ENCODE results near the gene DIS3L2.

Gene DIS3L2

GRCh38 chr2:232292395-232293154, 331.1 kb downstream of the DIS3L2 start:
- Histone ChIP-seq H3K9me3 (ENCODE audit: low read length) (no peaks in the 10 kb centered on the region), H3K4me2 (ENCODE audit: low read length) (no peak overlapping the region), H3K36me3 (ENCODE audit: insufficient read depth, low read length) (no peaks in the 10 kb centered on the region), H3F3A (ENCODE audit: insufficient read depth, low read length) (no peaks in the 10 kb centered on the region), H3K79me2 (ENCODE audit: insufficient read depth, low read length) (no peaks in the 10 kb centered on the region), H3K9ac (ENCODE audit: low read length) (no peak overlapping the region), H3K27me3 (ENCODE audit: insufficient read depth, low read length) (no peaks in the 10 kb centered on the region), H3K9me2 (ENCODE audit: low read depth, low read length) (no peaks in the 10 kb centered on the region), H3K4me3 (ENCODE audit: low read depth, low read length, poor library complexity, severe bottlenecking) (no peak overlapping the region), H4K20me1 (ENCODE audit: insufficient read depth, low read length) (no peaks in the 10 kb centered on the region), H2AFZ (ENCODE audit: low read length) (no peak overlapping the region), H3K27ac (ENCODE audit: low read depth, low read length, poor library complexity, severe bottlenecking) (no peak overlapping the region), H3K4me1 (ENCODE audit: insufficient read depth, low read length, severe bottlenecking) (peaks cover 2% of the 10 kb centered on the region)
- TF ChIP-seq CTCF (IDR thresholded peaks at IDR 0.05; ENCODE audit: low read length) = peak; percentile 92
- TF ChIP-seq EZH2 (IDR thresholded peaks at IDR 0.05; ENCODE audit: borderline replicate concordance, low read length) = no peak

DNA sequence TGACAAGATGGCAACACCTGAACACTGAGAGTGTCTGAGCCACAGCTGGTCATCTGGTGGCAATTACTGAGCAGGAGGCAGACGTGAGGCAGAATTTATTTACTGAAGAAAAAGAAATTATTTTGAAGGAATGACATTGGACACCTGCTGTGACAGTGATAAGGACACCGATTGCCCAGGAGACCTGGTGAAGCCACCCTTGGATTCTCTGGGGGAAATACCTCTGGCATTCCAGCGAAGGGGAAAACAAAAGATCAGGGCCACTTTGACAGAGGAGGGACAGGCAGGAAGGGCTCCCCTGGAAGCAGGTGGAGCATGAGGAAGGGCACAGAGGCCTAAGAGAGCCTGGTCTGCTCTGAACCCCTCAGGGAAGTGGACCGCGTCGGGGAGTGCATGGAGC, 331.7 kb downstream of the DIS3L2 start:
- no peaks in the 10 kb centered on the region for H3K9me3 ChIP-seq (ENCODE audit: low read length)
- H3K27me3 ChIP-seq (ENCODE audit: insufficient read depth, low read length) = no peaks in the 10 kb centered on the region
- no peak overlapping the region for H3K9ac ChIP-seq (ENCODE audit: low read length)
- no peaks in the 10 kb centered on the region for H3K9me2 ChIP-seq (ENCODE audit: low read depth, low read length)
- H3K4me3 ChIP-seq (ENCODE audit: low read depth, low read length, poor library complexity, severe bottlenecking) = no peak overlapping the region
- no peaks in the 10 kb centered on the region for H3K79me2 ChIP-seq (ENCODE audit: insufficient read depth, low read length)
- no peaks in the 10 kb centered on the region for H3K36me3 ChIP-seq (ENCODE audit: insufficient read depth, low read length)
- H3F3A ChIP-seq (ENCODE audit: insufficient read depth, low read length) = no peaks in the 10 kb centered on the region
- no peak overlapping the region for H2AFZ ChIP-seq (ENCODE audit: low read length)
- H3K27ac ChIP-seq (ENCODE audit: low read depth, low read length, poor library complexity, severe bottlenecking) = no peak overlapping the region
- TF ChIP-seq EZH2 (IDR thresholded peaks at IDR 0.05; ENCODE audit: borderline replicate concordance, low read length) = no peak
- no peak for TF ChIP-seq CTCF (IDR thresholded peaks at IDR 0.05; ENCODE audit: low read length)
- H4K20me1 ChIP-seq (ENCODE audit: insufficient read depth, low read length) = no peaks in the 10 kb centered on the region
- H3K4me2 ChIP-seq (ENCODE audit: low read length) = no peak overlapping the region
- H3K4me1 ChIP-seq (ENCODE audit: insufficient read depth, low read length, severe bottlenecking) = no peaks in the 10 kb centered on the region

GRCh38 chr2:232295971-232296370, 334.5 kb downstream of the DIS3L2 start:
- H3K9ac ChIP-seq (ENCODE audit: low read length) = no peak overlapping the region
- no peaks in the 10 kb centered on the region for H3K79me2 ChIP-seq (ENCODE audit: insufficient read depth, low read length)
- H3K36me3 ChIP-seq (ENCODE audit: insufficient read depth, low read length) = no peaks in the 10 kb centered on the region
- H3K9me3 ChIP-seq (ENCODE audit: low read length) = no peaks in the 10 kb centered on the region
- no peak overlapping the region for H3K4me3 ChIP-seq (ENCODE audit: low read depth, low read length, poor library complexity, severe bottlenecking)
- H3K4me1 ChIP-seq (ENCODE audit: insufficient read depth, low read length, severe bottlenecking) = no peaks in the 10 kb centered on the region
- H4K20me1 ChIP-seq (ENCODE audit: insufficient read depth, low read length) = no peaks in the 10 kb centered on the region
- no peak for TF ChIP-seq CTCF (IDR thresholded peaks at IDR 0.05; ENCODE audit: low read length)
- H3K9me2 ChIP-seq (ENCODE audit: low read depth, low read length) = no peaks in the 10 kb centered on the region
- H3K4me2 ChIP-seq (ENCODE audit: low read length) = no peak overlapping the region
- no peak overlapping the region for H3K27ac ChIP-seq (ENCODE audit: low read depth, low read length, poor library complexity, severe bottlenecking)
- no peaks in the 10 kb centered on the region for H3F3A ChIP-seq (ENCODE audit: insufficient read depth, low read length)
- no peaks in the 10 kb centered on the region for H3K27me3 ChIP-seq (ENCODE audit: insufficient read depth, low read length)
- no peak overlapping the region for H2AFZ ChIP-seq (ENCODE audit: low read length)

All from OCI-LY1 (cell line).